NCI-H2081 treated with DMSO at 0.1 percent for 48 hours (cell line): ENCODE data around the gene GAK.
"Not testable (repeated sequence)": the region's sequence is repeated elsewhere in the genome, so short reads cannot be mapped to it uniquely, and the experiment has no call there.

ENCODE experiments used
- DNase-seq: peaks from one replicate; lab custom pipeline; 2025; lab: John Stamatoyannopoulos, UW

Gene GAK

GRCh38 chr4:815464-816146 is 116.5 kb downstream of the GAK start:
- no peak for DNase-seq

DNA sequence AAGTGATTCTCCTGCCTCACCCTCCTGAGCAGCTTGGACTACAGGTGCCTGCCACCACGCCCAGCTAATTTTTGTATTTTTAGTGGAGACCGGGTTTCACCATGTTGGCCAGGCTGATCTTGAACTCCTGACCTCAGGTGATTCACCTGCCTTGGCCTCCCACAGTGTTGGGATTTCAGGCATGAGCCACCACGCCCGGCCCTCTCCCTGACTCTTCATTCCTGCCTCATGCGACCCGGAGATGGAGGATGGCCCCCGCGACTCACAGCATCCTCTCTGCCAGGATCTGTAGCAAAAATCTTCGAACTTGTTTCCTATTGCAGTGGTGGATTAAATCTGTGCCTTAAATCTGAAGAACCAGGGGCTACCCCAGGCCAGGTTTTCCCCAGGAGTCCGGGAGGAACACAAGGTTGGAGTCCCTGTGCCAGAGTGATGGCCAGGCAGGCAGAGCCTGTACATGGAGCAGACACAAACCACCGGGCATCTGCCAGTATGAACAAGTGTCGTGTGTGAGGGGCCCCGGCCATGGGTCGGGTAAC is 117.7 kb downstream of the GAK start:
- DNase-seq = no peak

DNA sequence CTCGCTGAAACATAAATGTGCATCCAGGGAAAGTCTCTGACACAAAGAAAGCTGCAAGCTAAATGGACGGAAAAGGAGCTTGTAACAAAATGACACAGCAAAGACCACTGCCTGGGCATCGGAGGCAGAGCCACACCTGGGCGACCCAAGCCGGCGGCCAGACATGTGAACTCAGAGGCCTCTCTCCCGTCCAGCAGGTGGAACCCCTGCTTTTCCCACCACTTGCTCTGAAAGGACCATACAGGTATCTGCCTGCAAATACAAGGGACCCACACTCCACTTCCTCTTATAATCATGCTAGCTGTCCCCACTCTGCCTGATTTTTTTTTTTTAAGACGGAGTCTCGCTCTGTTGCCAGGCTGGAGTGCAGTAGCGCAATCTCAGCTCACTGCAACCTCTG is 118.2 kb downstream of the GAK start:
- DNase-seq = no peak

GRCh38 chr4:808860-809570 is 123.1 kb downstream of the GAK start:
- no peak for DNase-seq

DNA sequence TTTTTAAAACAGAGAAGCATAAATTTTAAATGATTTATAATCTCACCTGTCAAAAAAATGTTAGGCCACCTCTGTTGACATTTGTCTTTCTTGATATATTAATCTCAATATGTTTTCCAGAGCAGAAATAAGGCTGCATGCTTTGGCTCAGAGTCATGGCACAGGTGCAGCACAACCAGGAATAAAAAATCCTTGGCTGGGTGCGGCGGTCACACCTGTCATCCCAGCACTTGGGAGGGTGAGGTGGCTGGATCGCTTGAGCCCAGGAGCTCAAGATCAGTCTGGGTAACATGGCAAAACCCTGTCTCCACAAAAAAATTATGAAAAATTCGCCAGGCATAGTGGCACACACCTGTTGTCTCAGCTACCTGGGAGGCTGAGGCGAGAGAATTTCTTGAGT is 124.3 kb downstream of the GAK start:
- DNase-seq = no peak

DNA sequence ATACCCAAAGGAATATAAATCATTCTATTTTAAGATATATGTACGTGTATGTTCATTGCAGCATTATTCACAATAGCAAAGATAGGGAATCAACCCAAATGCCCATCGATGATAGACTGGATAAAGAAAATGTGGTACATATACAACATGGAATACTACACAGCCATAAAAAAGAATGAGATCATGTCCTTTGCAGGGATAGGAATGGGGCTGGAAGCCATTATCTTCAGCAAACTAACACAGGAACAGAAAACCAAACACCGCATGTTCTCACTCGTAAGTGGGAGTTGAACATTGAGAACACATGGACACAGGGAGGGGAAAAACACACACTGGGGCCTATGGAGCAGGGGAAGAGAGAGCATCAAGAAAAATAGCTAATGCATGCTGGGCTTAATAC is 125.1 kb downstream of the GAK start:
- DNase-seq = not testable (repeated sequence)

DNA sequence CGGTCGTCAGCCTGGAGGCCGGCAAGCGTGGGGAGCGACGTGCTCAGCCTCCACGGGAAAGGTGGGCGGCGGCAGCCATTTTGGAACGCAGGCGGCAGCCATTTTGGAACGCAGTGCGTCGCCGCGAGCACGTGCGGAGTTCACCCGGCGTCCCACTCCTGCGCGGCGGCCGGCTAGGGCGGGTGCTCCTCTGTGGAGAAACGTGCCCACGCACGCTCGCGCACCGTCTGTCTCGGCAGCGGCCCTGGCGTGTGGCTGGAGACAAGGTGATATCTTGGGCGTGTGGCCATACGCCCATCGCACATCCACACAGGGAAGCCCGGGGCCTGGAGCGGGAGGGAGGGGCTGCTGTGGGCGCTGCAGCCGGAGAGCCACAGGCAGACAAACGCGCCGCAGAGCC is 127.3 kb downstream of the GAK start:
- DNase-seq = no peak

- no peak for DNase-seq
These were observed 128.2 kb downstream of the GAK start for GRCh38 chr4:803884-804283.

- no peak for DNase-seq
These were observed 130.5 kb downstream of the GAK start for GRCh38 chr4:801436-802124.
